ENCODE data around the gene DRC7.

DNA sequence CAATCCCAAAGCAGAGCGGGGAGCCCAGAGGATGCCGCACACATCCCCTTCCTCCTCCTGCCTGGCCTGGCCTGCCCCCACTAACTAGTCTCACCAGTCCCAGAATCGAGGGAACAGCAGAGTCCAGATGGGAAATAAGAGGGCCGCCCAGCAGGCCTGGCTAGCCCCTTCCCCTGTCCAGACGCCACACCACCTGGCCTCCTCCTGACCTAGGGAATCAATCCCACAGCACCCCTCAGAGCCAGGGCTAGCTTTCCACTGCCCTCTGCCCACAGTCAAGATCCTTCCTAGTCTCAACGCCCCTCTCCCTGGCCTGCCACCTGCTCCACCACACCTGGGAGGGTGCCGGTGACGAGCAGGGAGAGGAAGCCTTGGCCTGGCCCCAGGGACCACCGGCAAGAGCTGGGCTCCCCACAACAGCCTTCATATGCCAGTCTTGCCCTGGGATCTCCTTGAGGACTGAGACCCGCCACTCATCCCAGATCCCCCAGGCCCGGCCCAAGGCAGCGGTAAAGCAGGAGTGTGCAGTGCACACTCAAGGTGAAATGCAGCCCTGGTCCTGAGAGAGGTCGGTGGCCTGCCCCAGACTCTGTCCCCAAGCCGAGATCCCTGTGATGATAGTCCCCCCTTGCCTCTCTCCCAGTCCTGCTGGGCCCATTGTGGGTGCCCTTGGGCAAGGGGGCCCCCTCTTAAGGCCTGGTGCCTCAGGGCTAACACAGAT is 68.8 kb downstream of the DRC7 start:
- TF ChIP-seq, protein P1, sequence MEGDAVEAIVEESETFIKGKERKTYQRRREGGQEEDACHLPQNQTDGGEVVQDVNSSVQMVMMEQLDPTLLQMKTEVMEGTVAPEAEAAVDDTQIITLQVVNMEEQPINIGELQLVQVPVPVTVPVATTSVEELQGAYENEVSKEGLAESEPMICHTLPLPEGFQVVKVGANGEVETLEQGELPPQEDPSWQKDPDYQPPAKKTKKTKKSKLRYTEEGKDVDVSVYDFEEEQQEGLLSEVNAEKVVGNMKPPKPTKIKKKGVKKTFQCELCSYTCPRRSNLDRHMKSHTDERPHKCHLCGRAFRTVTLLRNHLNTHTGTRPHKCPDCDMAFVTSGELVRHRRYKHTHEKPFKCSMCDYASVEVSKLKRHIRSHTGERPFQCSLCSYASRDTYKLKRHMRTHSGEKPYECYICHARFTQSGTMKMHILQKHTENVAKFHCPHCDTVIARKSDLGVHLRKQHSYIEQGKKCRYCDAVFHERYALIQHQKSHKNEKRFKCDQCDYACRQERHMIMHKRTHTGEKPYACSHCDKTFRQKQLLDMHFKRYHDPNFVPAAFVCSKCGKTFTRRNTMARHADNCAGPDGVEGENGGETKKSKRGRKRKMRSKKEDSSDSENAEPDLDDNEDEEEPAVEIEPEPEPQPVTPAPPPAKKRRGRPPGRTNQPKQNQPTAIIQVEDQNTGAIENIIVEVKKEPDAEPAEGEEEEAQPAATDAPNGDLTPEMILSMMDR (IDR thresholded peaks at IDR 0.05), result no peak
- TF ChIP-seq POLR2A (IDR thresholded peaks at IDR 0.05) (no peak), EP300 (IDR thresholded peaks at IDR 0.05) (no peak)
